IMR-90 (cell line): ENCODE results near the gene OMD. TPM values are rescaled to one million over a fixed set of nuclear protein-coding genes. Genes with fewer than 3 reads are reported as not detected.

ENCODE experiments used
- ATAC-seq: fragments of 200-7000 bp; cut with Tn5 transposase; 2 replicates; pipeline ENCODE4 v1.9.1; 2020; ENCODE audit warnings: low read depth, mild to moderate bottlenecking, moderate library complexity
- BruUV-seq: library from RNA; stranded (reverse); fragments of 400-500 nt; replicated peaks from 2 replicates; lab custom pipeline; 2021; lab: Mats Ljungman, UMichigan
- CTCF ChIA-PET: fragments of 300-600 bp; formaldehyde crosslinking; extraction: SDS; loops from one replicate; lab custom pipeline; 2021; ENCODE audit warnings: antibody characterized with exemption; lab: Yijun Ruan, JAX
- POLR2A ChIA-PET: fragments of 300-600 bp; sonication (Branson Sonifier 250); formaldehyde crosslinking; loops from one replicate; lab custom pipeline; 2022; ENCODE audit warnings: antibody characterized with exemption; ENCODE audit not compliant: unreplicated experiment; lab: Charles Lee
- DNase-seq: peaks from one replicate; pipeline ENCODE4 v3.0.0; 2013
- H2AFZ ChIP-seq: replicated peaks from 2 replicates; pipeline ENCODE3; 2013; ENCODE audit warnings: low read length, mild to moderate bottlenecking; ENCODE audit not compliant: poor library complexity
- H2AK5ac ChIP-seq: 2 replicates; pipeline ENCODE4 v1.6.1; 2013; ENCODE audit warnings: low read depth, low read length, inconsistent platforms
- H2AK9ac ChIP-seq: replicated peaks from 2 replicates; pipeline ENCODE3; 2013; ENCODE audit warnings: mild to moderate bottlenecking, low read depth, low read length, moderate library complexity; ENCODE audit not compliant: poor library complexity
- H2BK120ac ChIP-seq: 2 replicates; pipeline ENCODE4 v1.6.1; 2013; ENCODE audit warnings: low read depth, low read length, inconsistent platforms
- H2BK15ac ChIP-seq: 3 replicates; pipeline ENCODE4 v1.6.1; 2013; ENCODE audit warnings: low read depth, low read length, inconsistent platforms
- H2BK20ac ChIP-seq: 2 replicates; pipeline ENCODE4 v1.6.1; 2013; ENCODE audit warnings: low read depth, mild to moderate bottlenecking, inconsistent platforms, low read length, moderate library complexity
- H2BK5ac ChIP-seq: 2 replicates; pipeline ENCODE4 v1.6.1; 2013; ENCODE audit warnings: mild to moderate bottlenecking, low read depth, low read length, inconsistent platforms; ENCODE audit not compliant: poor library complexity, severe bottlenecking
- H3K14ac ChIP-seq: replicated peaks from 2 replicates; pipeline ENCODE4 v1.6.1; 2013; ENCODE audit warnings: low read depth, low read length, inconsistent platforms
- H3K18ac ChIP-seq: 2 replicates; pipeline ENCODE4 v1.6.1; 2013; ENCODE audit warnings: low read depth, low read length, control low read depth
- H3K23ac ChIP-seq: 2 replicates; pipeline ENCODE4 v1.6.1; 2013; ENCODE audit warnings: low read depth, low read length, inconsistent platforms
- H3K27ac ChIP-seq: 2 replicates; pipeline ENCODE4 v1.5.1; 2013; ENCODE audit warnings: mild to moderate bottlenecking, control low read depth, low read length; ENCODE audit not compliant: insufficient read depth
- H3K27me3 ChIP-seq: 2 replicates; pipeline ENCODE4 v1.6.1; 2013; ENCODE audit warnings: low read length; ENCODE audit not compliant: control insufficient read depth, insufficient read depth
- H3K36me3 ChIP-seq: 2 replicates; pipeline ENCODE4 v1.6.1; 2013; ENCODE audit warnings: low read length, mixed read lengths; ENCODE audit not compliant: control insufficient read depth, insufficient read depth
- H3K4ac ChIP-seq: 2 replicates; pipeline ENCODE4 v1.6.1; 2013; ENCODE audit warnings: low read depth, low read length, inconsistent platforms
- H3K4me1 ChIP-seq: 2 replicates; pipeline ENCODE4 v1.6.1; 2013; ENCODE audit warnings: low read length, mixed read lengths; ENCODE audit not compliant: control insufficient read depth, insufficient read depth
- H3K4me2 ChIP-seq: 2 replicates; pipeline ENCODE4 v1.6.1; 2013; ENCODE audit warnings: low read depth, mild to moderate bottlenecking, control low read depth, low read length, moderate library complexity
- H3K4me3 ChIP-seq: 2 replicates; pipeline ENCODE4 v1.5.1; 2013; ENCODE audit warnings: low read depth, mild to moderate bottlenecking, control low read depth, low read length, moderate library complexity; ENCODE audit not compliant: insufficient read depth
- H3K56ac ChIP-seq: 2 replicates; pipeline ENCODE4 v1.6.1; 2013; ENCODE audit warnings: low read length, inconsistent platforms; ENCODE audit not compliant: insufficient read depth; ENCODE audit errors: extremely low read depth
- H3K79me1 ChIP-seq, 2 experiments: 2 replicates each; pipeline ENCODE4 v1.6.1; 2013; ENCODE audit warnings: low read length in 2 of 2, inconsistent platforms in 1 of 2, low read depth in 1 of 2
- H3K9ac ChIP-seq: 2 replicates; pipeline ENCODE4 v1.6.1; 2013; ENCODE audit warnings: low read depth, low read length, control low read depth
- H3K9me1 ChIP-seq: 2 replicates; pipeline ENCODE4 v1.6.1; 2013; ENCODE audit warnings: low read length, inconsistent platforms; ENCODE audit not compliant: insufficient read depth
- H3K9me3 ChIP-seq: 2 replicates; pipeline ENCODE4 v1.6.1; 2013; ENCODE audit warnings: low read length; ENCODE audit not compliant: control insufficient read depth, insufficient read depth
- H4K20me1 ChIP-seq: 2 replicates; pipeline ENCODE4 v1.6.1; 2013; ENCODE audit warnings: low read length, inconsistent platforms; ENCODE audit not compliant: insufficient read depth
- H4K5ac ChIP-seq: 2 replicates; pipeline ENCODE4 v1.6.1; 2013; ENCODE audit warnings: mild to moderate bottlenecking, low read depth, low read length, control low read depth
- H4K8ac ChIP-seq, 2 experiments: 2 replicates each; pipeline ENCODE4 v1.6.1; 2013; ENCODE audit warnings: low read depth in 2 of 2, low read length in 2 of 2, control low read depth in 1 of 2, inconsistent platforms in 1 of 2
- H4K91ac ChIP-seq: 2 replicates; pipeline ENCODE4 v1.6.1; 2013; ENCODE audit warnings: low read depth, low read length, inconsistent platforms; ENCODE audit not compliant: insufficient read depth
- BHLHE40 ChIP-seq: fragments of 150-350 bp; IDR thresholded peaks from 2 replicates; pipeline ENCODE4 v1.6.1; 2016; ENCODE audit warnings: mild to moderate bottlenecking, low read depth, low read length
- CHD1 ChIP-seq: IDR thresholded peaks from 2 replicates; pipeline ENCODE4 v1.6.1; 2012; ENCODE audit warnings: low read depth, low read length, improper control_type of control experiment
- FOS ChIP-seq: fragments of 150-350 bp; IDR thresholded peaks from 2 replicates; pipeline ENCODE4 v1.6.1; 2016; ENCODE audit warnings: low read depth, low read length
- MAFK ChIP-seq: IDR thresholded peaks from 2 replicates; pipeline ENCODE4 v1.6.1; 2012; ENCODE audit warnings: low read depth, low read length, improper control_type of control experiment
- MAZ ChIP-seq: IDR thresholded peaks from 2 replicates; pipeline ENCODE4 v1.6.1; 2012; ENCODE audit warnings: low read depth, mild to moderate bottlenecking, low read length, improper control_type of control experiment, moderate library complexity, borderline replicate concordance
- MXI1 ChIP-seq: IDR thresholded peaks from 2 replicates; pipeline ENCODE4 v1.6.1; 2012; ENCODE audit warnings: low read depth, mild to moderate bottlenecking, low read length, moderate library complexity, borderline replicate concordance
- NFE2L2 ChIP-seq: fragments of 150-350 bp; IDR thresholded peaks from 2 replicates; pipeline ENCODE4 v1.6.1; 2016; ENCODE audit warnings: low read depth, mild to moderate bottlenecking, low read length
- POLR2A ChIP-seq: IDR thresholded peaks from 2 replicates; pipeline ENCODE4 v1.6.1; 2012; ENCODE audit warnings: mild to moderate bottlenecking, low read depth, low read length
- RCOR1 ChIP-seq: IDR thresholded peaks from 2 replicates; pipeline ENCODE4 v1.6.1; 2012; ENCODE audit warnings: mild to moderate bottlenecking, low read length, improper control_type of control experiment; ENCODE audit not compliant: insufficient replicate concordance
- RFX5 ChIP-seq: IDR thresholded peaks from 2 replicates; pipeline ENCODE4 v1.8.0; 2012; ENCODE audit warnings: low read depth, mild to moderate bottlenecking, low read length, moderate library complexity
- SMC3 ChIP-seq: fragments of 150-350 bp; IDR thresholded peaks from 2 replicates; pipeline ENCODE4 v1.6.1; 2016; ENCODE audit warnings: low read depth, mild to moderate bottlenecking, antibody characterized with exemption, low read length, moderate library complexity
- WGBS, 2 experiments: methylation state at CpG; one replicate each; pipeline versions ENCODE4 v1.1.5 to v1.1.7; 2013; ENCODE audit warnings: missing lambda C conversion rate in 2 of 2; ENCODE audit not compliant: insufficient read length in 1 of 2; ENCODE audit errors: extremely low coverage in 2 of 2; 5-methylcytosine and 5-hydroxymethylcytosine counted together
- dilution Hi-C: fragments of 300-500 bp; cut with HindIII; formaldehyde crosslinking; loops from one replicate; pipeline ENCODE4 v1.14.3; 2018; ENCODE audit warnings: low sequenced_read_pairs; ENCODE audit not compliant: unreplicated experiment
- in situ Hi-C: fragments of 300-500 bp; cut with MboI; formaldehyde crosslinking; loops from 3 replicates; pipeline ENCODE4 v1.14.3; 2019; ENCODE audit warnings: low sequenced_read_pairs, inconsistent platforms, mixed read lengths
- intact Hi-C: fragments of 100-400 bp; cut with micrococcal nuclease; formaldehyde crosslinking; loops from 2 replicates; pipeline ENCODE4 v1.10.0; 2022
- polyA plus RNA-seq, 3 experiments: library from polyadenylated mRNA; depleted of rRNA; stranded (reverse); fragments of >200 nt; gene quantifications; 2 replicates each; pipeline ENCODE4 v1.2.3, GENCODE V29; 2012; ENCODE audit warnings: low replicate concordance in 1 of 3
- total RNA-seq: library from RNA; depleted of rRNA; stranded (reverse); fragments of >200 nt; gene quantifications from 2 replicates; pipeline ENCODE4 v1.2.3, GENCODE V29; 2012
- TF ChIP-seq, protein P1 (sequence below): fragments of 150-350 bp; IDR thresholded peaks from 2 replicates; pipeline ENCODE4 v1.6.1; 2017; ENCODE audit warnings: mild to moderate bottlenecking, antibody characterized with exemption, low read length, low read depth
- TF ChIP-seq, protein P2 (sequence below): conservative IDR thresholded peaks from 2 replicates; pipeline ENCODE4 v1.5.1; 2012; ENCODE audit warnings: mild to moderate bottlenecking, low read depth, low read length, improper control_type of control experiment
- TF ChIP-seq, protein P3 (sequence below): fragments of 150-350 bp; IDR thresholded peaks from 2 replicates; pipeline ENCODE4 v1.6.1; 2016; ENCODE audit warnings: low read depth, mild to moderate bottlenecking, low read length, moderate library complexity, borderline replicate concordance

The OMD gene
- total and polyA plus RNA-seq, 2 of the 4 experiments (the other 2 are of a cell fraction), result not detected

DNA sequence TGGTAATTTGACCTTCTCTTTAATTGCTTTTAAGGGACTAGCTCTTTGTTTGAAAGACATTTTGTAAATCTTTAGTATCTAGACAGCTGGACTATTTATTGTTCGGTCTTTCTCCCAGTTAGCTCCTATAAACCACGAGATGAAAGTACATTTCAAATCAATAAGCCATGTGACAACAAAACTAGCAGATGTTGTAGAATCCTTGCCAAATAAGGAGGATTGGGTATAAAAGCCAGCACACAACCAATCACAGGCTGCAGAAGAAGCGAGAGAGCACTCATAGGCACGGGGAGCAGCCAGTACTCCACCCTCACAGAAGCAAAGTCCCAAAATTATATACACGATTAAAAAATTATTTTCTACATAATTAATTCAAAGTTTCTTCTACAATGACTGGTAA lies 8.1 kb upstream of the OMD start:
- Histone ChIP-seq H3K23ac (no peak overlapping the region), H2BK120ac (no peak overlapping the region), H4K91ac (no peak overlapping the region), H3K18ac (no peak overlapping the region), H4K8ac (no peak overlapping the region), H3K9me3 (no peaks in the 10 kb centered on the region), H2BK20ac (no peak overlapping the region), H3K79me1 (no peaks in the 10 kb centered on the region), H2AK5ac (no peak overlapping the region), H3K14ac (no peak overlapping the region), H3K9me1 (no peaks in the 10 kb centered on the region), H3K9ac (no peak overlapping the region), H3K4me3 (no peak overlapping the region), H2AK9ac (no peak overlapping the region), H4K20me1 (no peaks in the 10 kb centered on the region), H2AFZ (no peak overlapping the region), H3K27me3 (no peaks in the 10 kb centered on the region), H2BK5ac (no peak overlapping the region), H4K5ac (no peak overlapping the region), H2BK15ac (no peak overlapping the region), H3K4me2 (no peak overlapping the region), H3K4me1 (no peaks in the 10 kb centered on the region), H3K27ac (no peak overlapping the region), H3K56ac (no peak overlapping the region), H3K36me3 (no peaks in the 10 kb centered on the region), H3K4ac (no peak overlapping the region)
- no TSS peak for BruUV-seq
- CTCF ChIA-PET, result interaction anchor here (0.7 kb wide), 1 partner anchor 82 kb away, joined by 3 read pairs; no protein-coding TSS in a partner anchor
- in situ Hi-C loops, result loop anchor here (10.0 kb wide), 2 partner anchors 202 to 298 kb away; no protein-coding TSS in a partner anchor
- POLR2A ChIA-PET, result no interaction called here
- dilution Hi-C loops, result no loop called here
- intact Hi-C loops, result no loop called here
- WGBS, 2 experiments, result no CpG with 5 or more reads among the region's 5 CpGs
- DNase-seq (no peak), ATAC-seq (no peak)
- TF ChIP-seq, protein P1, sequence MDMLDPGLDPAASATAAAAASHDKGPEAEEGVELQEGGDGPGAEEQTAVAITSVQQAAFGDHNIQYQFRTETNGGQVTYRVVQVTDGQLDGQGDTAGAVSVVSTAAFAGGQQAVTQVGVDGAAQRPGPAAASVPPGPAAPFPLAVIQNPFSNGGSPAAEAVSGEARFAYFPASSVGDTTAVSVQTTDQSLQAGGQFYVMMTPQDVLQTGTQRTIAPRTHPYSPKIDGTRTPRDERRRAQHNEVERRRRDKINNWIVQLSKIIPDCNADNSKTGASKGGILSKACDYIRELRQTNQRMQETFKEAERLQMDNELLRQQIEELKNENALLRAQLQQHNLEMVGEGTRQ, result no peak
- TF ChIP-seq RFX5, result no peak
- TF ChIP-seq MAZ, result no peak
- TF ChIP-seq FOS, result no peak
- no peak for TF ChIP-seq MAFK
- no peak for TF ChIP-seq CHD1
- no peak for TF ChIP-seq NFE2L2
- TF ChIP-seq SMC3, result no peak
- TF ChIP-seq MXI1, result no peak
- TF ChIP-seq, protein P2, sequence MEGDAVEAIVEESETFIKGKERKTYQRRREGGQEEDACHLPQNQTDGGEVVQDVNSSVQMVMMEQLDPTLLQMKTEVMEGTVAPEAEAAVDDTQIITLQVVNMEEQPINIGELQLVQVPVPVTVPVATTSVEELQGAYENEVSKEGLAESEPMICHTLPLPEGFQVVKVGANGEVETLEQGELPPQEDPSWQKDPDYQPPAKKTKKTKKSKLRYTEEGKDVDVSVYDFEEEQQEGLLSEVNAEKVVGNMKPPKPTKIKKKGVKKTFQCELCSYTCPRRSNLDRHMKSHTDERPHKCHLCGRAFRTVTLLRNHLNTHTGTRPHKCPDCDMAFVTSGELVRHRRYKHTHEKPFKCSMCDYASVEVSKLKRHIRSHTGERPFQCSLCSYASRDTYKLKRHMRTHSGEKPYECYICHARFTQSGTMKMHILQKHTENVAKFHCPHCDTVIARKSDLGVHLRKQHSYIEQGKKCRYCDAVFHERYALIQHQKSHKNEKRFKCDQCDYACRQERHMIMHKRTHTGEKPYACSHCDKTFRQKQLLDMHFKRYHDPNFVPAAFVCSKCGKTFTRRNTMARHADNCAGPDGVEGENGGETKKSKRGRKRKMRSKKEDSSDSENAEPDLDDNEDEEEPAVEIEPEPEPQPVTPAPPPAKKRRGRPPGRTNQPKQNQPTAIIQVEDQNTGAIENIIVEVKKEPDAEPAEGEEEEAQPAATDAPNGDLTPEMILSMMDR, result no peak
- TF ChIP-seq, protein P3, sequence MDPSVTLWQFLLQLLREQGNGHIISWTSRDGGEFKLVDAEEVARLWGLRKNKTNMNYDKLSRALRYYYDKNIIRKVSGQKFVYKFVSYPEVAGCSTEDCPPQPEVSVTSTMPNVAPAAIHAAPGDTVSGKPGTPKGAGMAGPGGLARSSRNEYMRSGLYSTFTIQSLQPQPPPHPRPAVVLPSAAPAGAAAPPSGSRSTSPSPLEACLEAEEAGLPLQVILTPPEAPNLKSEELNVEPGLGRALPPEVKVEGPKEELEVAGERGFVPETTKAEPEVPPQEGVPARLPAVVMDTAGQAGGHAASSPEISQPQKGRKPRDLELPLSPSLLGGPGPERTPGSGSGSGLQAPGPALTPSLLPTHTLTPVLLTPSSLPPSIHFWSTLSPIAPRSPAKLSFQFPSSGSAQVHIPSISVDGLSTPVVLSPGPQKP, result no peak
- no peak for TF ChIP-seq POLR2A
- no peak for TF ChIP-seq BHLHE40
- no peak for TF ChIP-seq RCOR1
